Fibroblast of lung (primary cell): ENCODE measurements around the gene AKR1A1.

Experiments
- EZH2 ChIP-seq: IDR thresholded peaks from 2 replicates; pipeline ENCODE4 v1.5.1; 2012; ENCODE audit warnings: low read length, control low read depth, mild to moderate bottlenecking; ENCODE audit errors: missing control alignments
- TF ChIP-seq, protein P1 (sequence below), 2 donors: IDR thresholded peaks in 1 of 2; conservative IDR thresholded peaks in 1 of 2; 1 replicate in 1 of 2; 2 replicates in 1 of 2; pipeline ENCODE4 v1.5.1; 2011 to 2012; ENCODE audit warnings: low read length in 2 of 2, control low read depth in 1 of 2, inconsistent platforms in 1 of 2, low read depth in 1 of 2, mild to moderate bottlenecking in 1 of 2

DNA sequence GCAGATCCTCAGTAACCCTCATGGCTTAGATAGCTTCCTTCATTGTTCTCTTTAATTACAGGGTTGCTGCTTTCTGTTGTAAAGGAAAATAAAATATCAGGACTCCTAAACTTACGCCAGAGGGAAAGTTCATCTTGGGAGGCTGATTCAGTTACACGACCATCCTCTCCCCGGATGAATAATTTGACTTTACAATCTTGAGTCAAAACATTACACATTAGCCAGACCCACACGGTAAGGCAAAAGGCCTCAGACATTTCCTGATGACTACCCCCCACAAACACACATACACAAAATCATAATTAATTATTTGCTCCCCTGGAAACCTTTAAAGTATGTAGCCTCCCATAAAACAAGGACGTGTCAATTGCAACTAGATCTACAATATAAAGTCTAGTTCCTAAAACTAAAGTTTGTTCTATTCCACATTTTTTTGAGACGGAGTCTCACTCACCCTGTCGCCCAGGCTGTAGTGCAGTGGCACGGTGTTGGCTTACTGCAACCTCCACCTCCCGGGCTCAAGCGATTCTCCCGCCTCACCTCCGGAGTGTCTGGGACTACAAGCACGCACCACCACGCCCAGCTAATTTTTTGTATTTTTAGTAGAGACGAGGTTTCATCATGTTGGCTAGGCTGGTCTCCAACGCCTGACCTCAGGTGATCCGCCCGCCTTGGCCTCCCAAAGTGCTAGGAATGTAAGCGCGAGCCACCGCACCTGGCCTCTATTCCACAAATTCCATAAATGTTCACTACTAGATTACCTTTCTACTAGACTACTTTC lies 28.1 kb upstream of the AKR1A1 start:
- no peak for TF ChIP-seq EZH2
- TF ChIP-seq, protein P1, sequence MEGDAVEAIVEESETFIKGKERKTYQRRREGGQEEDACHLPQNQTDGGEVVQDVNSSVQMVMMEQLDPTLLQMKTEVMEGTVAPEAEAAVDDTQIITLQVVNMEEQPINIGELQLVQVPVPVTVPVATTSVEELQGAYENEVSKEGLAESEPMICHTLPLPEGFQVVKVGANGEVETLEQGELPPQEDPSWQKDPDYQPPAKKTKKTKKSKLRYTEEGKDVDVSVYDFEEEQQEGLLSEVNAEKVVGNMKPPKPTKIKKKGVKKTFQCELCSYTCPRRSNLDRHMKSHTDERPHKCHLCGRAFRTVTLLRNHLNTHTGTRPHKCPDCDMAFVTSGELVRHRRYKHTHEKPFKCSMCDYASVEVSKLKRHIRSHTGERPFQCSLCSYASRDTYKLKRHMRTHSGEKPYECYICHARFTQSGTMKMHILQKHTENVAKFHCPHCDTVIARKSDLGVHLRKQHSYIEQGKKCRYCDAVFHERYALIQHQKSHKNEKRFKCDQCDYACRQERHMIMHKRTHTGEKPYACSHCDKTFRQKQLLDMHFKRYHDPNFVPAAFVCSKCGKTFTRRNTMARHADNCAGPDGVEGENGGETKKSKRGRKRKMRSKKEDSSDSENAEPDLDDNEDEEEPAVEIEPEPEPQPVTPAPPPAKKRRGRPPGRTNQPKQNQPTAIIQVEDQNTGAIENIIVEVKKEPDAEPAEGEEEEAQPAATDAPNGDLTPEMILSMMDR (conservative IDR thresholded peaks at IDR 0.05 in 1 of 2, IDR thresholded peaks at IDR 0.05 in 1 of 2; ENCODE audit: low read depth in 1 of 2, low read length in 2 of 2): no peak
